Naive thymus-derived CD4-positive, alpha-beta T cell (primary cell): ENCODE data around the gene RYK. TPM values are rescaled to one million over a fixed set of nuclear protein-coding genes. Genes with fewer than 3 reads are reported as not detected.

ENCODE experiments used
- ATAC-seq: fragments of 150-1000 bp; cut with Tn5 transposase; 2 replicates; pipeline ENCODE4 v1.10.0; 2021; ENCODE audit warnings: mild to moderate bottlenecking, moderate library complexity
- CTCF ChIA-PET: fragments of 350-600 bp; sonication (Branson Sonifier 250); formaldehyde crosslinking; loops from one replicate; lab custom pipeline; 2021; ENCODE audit warnings: antibody characterized with exemption; lab: Charles Lee
- POLR2A ChIA-PET: fragments of 350-600 bp; sonication (Branson Sonifier 250); formaldehyde crosslinking; loops from one replicate; lab custom pipeline; 2021; ENCODE audit warnings: antibody characterized with exemption, inconsistent platforms; lab: Charles Lee
- DNase-seq, 9 donors: peaks; one replicate each; pipeline versions ENCODE4 v3.0.0 to v3.0.0-alpha.2; 2020 to 2022; ENCODE audit warnings: mixed read lengths in 1 of 9
- H3K27ac ChIP-seq: one replicate; pipeline ENCODE4 v1.7.0; 2013; ENCODE audit warnings: mild to moderate bottlenecking, low read depth, low read length, moderate library complexity
- H3K27me3 ChIP-seq, 2 donors: one replicate each; pipeline ENCODE4 v1.7.0; 2013; ENCODE audit warnings: low read length in 2 of 2, mild to moderate bottlenecking in 2 of 2, moderate library complexity in 2 of 2; ENCODE audit not compliant: control insufficient read depth in 2 of 2, insufficient read depth in 2 of 2
- H3K36me3 ChIP-seq, 3 experiments: 1 replicate in 2 of 3; 2 replicates in 1 of 3; pipeline ENCODE4 v1.7.0; 2013; ENCODE audit warnings: low read length in 3 of 3, mild to moderate bottlenecking in 3 of 3, moderate library complexity in 1 of 3; ENCODE audit not compliant: insufficient read depth in 3 of 3, control insufficient read depth in 2 of 3
- H3K4me1 ChIP-seq, 2 donors: one replicate each; pipeline ENCODE4 v1.7.0; 2013; ENCODE audit warnings: low read length in 2 of 2, mild to moderate bottlenecking in 2 of 2, moderate library complexity in 1 of 2; ENCODE audit not compliant: control insufficient read depth in 2 of 2, insufficient read depth in 2 of 2
- H3K4me3 ChIP-seq: 2 replicates; pipeline ENCODE4 v1.7.0; 2013; ENCODE audit warnings: mild to moderate bottlenecking, low read length
- H3K9me3 ChIP-seq, 3 experiments: 1 replicate in 2 of 3; 2 replicates in 1 of 3; pipeline ENCODE4 v1.7.0; 2013; ENCODE audit warnings: low read length in 3 of 3; ENCODE audit not compliant: control insufficient read depth in 2 of 3
- H3K27ac Mint-ChIP-seq, 9 donors: one replicate each; pipeline ENCODE4 v1.8.0; 2020 to 2022; ENCODE audit warnings: mixed read lengths in 9 of 9, mild to moderate bottlenecking in 8 of 9, moderate library complexity in 5 of 9, inconsistent platforms in 2 of 9
- H3K27me3 Mint-ChIP-seq, 5 donors: one replicate each; pipeline ENCODE4 v1.8.0; 2021 to 2022; ENCODE audit warnings: mixed read lengths in 5 of 5, mild to moderate bottlenecking in 1 of 5
- H3K36me3 Mint-ChIP-seq, 5 donors: one replicate each; pipeline ENCODE4 v1.8.0; 2020 to 2022; ENCODE audit warnings: mixed read lengths in 5 of 5, mild to moderate bottlenecking in 3 of 5, inconsistent platforms in 1 of 5
- H3K4me1 Mint-ChIP-seq, 7 donors: one replicate each; pipeline ENCODE4 v1.8.0; 2020 to 2022; ENCODE audit warnings: mixed read lengths in 7 of 7, mild to moderate bottlenecking in 3 of 7, inconsistent platforms in 1 of 7
- H3K4me3 Mint-ChIP-seq, 10 donors: one replicate each; pipeline ENCODE4 v1.8.0; 2020 to 2022; ENCODE audit warnings: mild to moderate bottlenecking in 10 of 10, mixed read lengths in 10 of 10, moderate library complexity in 6 of 10, inconsistent platforms in 2 of 10
- H3K9me3 Mint-ChIP-seq, 11 donors: one replicate each; pipeline ENCODE4 v1.8.0; 2020 to 2022; ENCODE audit warnings: mixed read lengths in 11 of 11, mild to moderate bottlenecking in 4 of 11, inconsistent platforms in 1 of 11, moderate library complexity in 1 of 11
- intact Hi-C, 2 donors: fragments of 100-400 bp; cut with micrococcal nuclease; formaldehyde crosslinking; loops; one replicate each; pipeline ENCODE4 v1.15.1; 2023
- polyA plus RNA-seq, 2 donors: library from polyadenylated mRNA; unstranded; fragments of 300-500 nt; fragmentation: Illumina TruSeq; gene quantifications; one replicate each; pipeline ENCODE4 v1.2.3, GENCODE V29; 2021
- total RNA-seq, 6 experiments: library from RNA in 5 of 6; stranded (reverse) in 5 of 6; gene quantifications; 1 replicate in 5 of 6; 2 replicates in 1 of 6; pipeline ENCODE4 v1.2.3 and lab custom pipeline; 2021 to 2026

RYK gene
- total and polyA plus RNA-seq, 7 experiments from 2014 or later, result 6.9 to 53.5 (median 44.8) TPM

- no peak overlapping the region for H3K4me3 ChIP-seq
- H3K36me3 ChIP-seq, result no peaks in the 10 kb centered on the region
- no peak overlapping the region for H3K27ac Mint-ChIP-seq
- no peak overlapping the region for H3K4me3 Mint-ChIP-seq
- ATAC-seq, result peak; percentile 93
- H3K4me1 Mint-ChIP-seq, result peaks cover 0 to 5% (median 0%) of the 10 kb centered on the region in 7 donors
- peaks cover 15 to 18% of the 10 kb centered on the region in 2 donors for H3K4me1 ChIP-seq
- H3K27ac ChIP-seq, result no peak overlapping the region
- ChIA-PET POLR2A (interaction anchor here (1.3 kb wide), 1 partner anchor 44 kb away, joined by 3 read pairs; the partner anchor contains the start of gene RYK), CTCF (no interaction called here)
- no peaks in the 10 kb centered on the region for H3K36me3 Mint-ChIP-seq
- DNase-seq, result peak in 8 of 9 donors; percentile 43 to 69 (median 62)
- peaks cover 0 to 5% (median 0%) of the 10 kb centered on the region in 11 donors for H3K9me3 Mint-ChIP-seq
- H3K27me3 Mint-ChIP-seq, result peaks cover 0 to 44% (median 12%) of the 10 kb centered on the region in 5 donors
- intact Hi-C loops, result loop anchor here (2.0 kb wide), 1 partner anchor 44 kb away; the partner anchor contains the start of gene RYK (in 2 of the 2)
- H3K27me3 ChIP-seq, result no peaks in the 10 kb centered on the region
- H3K9me3 ChIP-seq, result no peaks in the 10 kb centered on the region
Observed at GRCh38 chr3:134294302-134295280, 43.9 kb upstream of the RYK start.

- no peak for DNase-seq
- ChIA-PET CTCF (no interaction called here), POLR2A (no interaction called here)
- Histone ChIP-seq H3K4me1 (peaks cover 15 to 18% of the 10 kb centered on the region in 2 donors), H3K27me3 (no peaks in the 10 kb centered on the region), H3K36me3 (no peaks in the 10 kb centered on the region), H3K4me3 (no peak overlapping the region), H3K27ac (no peak overlapping the region), H3K9me3 (no peaks in the 10 kb centered on the region)
- intact Hi-C loops, result no loop called here
- peaks cover 0 to 44% (median 16%) of the 10 kb centered on the region in 5 donors for H3K27me3 Mint-ChIP-seq
- no peak for ATAC-seq
- H3K4me3 Mint-ChIP-seq, result no peak overlapping the region
- H3K27ac Mint-ChIP-seq, result no peak overlapping the region
- H3K36me3 Mint-ChIP-seq, result no peaks in the 10 kb centered on the region
- peaks cover 0 to 5% (median 0%) of the 10 kb centered on the region in 11 donors for H3K9me3 Mint-ChIP-seq
- peaks cover 0 to 5% (median 0%) of the 10 kb centered on the region in 7 donors for H3K4me1 Mint-ChIP-seq
Observed at GRCh38 chr3:134291319-134292254, 40.9 kb upstream of the RYK start.

- Histone ChIP-seq H3K9me3 (no peaks in the 10 kb centered on the region), H3K27ac (no peak overlapping the region), H3K4me3 (no peak overlapping the region), H3K36me3 (no peaks in the 10 kb centered on the region), H3K27me3 (no peaks in the 10 kb centered on the region), H3K4me1 (no peaks in the 10 kb centered on the region)
- peaks cover 0 to 55% (median 13%) of the 10 kb centered on the region in 5 donors for H3K27me3 Mint-ChIP-seq
- peaks cover 0 to 5% (median 0%) of the 10 kb centered on the region in 7 donors for H3K4me1 Mint-ChIP-seq
- H3K4me3 Mint-ChIP-seq, result no peak overlapping the region
- peaks cover 0 to 1% (median 0%) of the 10 kb centered on the region in 11 donors for H3K9me3 Mint-ChIP-seq
- intact Hi-C loops, result no loop called here
- ATAC-seq (no peak), DNase-seq (no peak)
- CTCF ChIA-PET, result no interaction called here
- H3K36me3 Mint-ChIP-seq, result no peaks in the 10 kb centered on the region
- H3K27ac Mint-ChIP-seq, result no peak overlapping the region
- POLR2A ChIA-PET, result interaction anchor here (0.7 kb wide), 1 partner anchor 481 kb away, joined by 3 read pairs; no protein-coding TSS in a partner anchor
Observed at GRCh38 chr3:134287512-134287911, 36.9 kb upstream of the RYK start.

- ChIA-PET CTCF (interaction anchor here (1.2 kb wide), 1 partner anchor 25 kb away, joined by 3 read pairs; no protein-coding TSS in a partner anchor), POLR2A (no interaction called here)
- no peak for ATAC-seq
- H3K4me1 Mint-ChIP-seq, result peaks cover 0 to 2% (median 0%) of the 10 kb centered on the region in 7 donors
- no peaks in the 10 kb centered on the region for H3K36me3 Mint-ChIP-seq
- H3K27ac Mint-ChIP-seq, result no peak overlapping the region
- Histone ChIP-seq H3K27me3 (no peaks in the 10 kb centered on the region), H3K36me3 (no peaks in the 10 kb centered on the region), H3K9me3 (no peaks in the 10 kb centered on the region), H3K4me1 (no peaks in the 10 kb centered on the region), H3K27ac (no peak overlapping the region), H3K4me3 (no peak overlapping the region)
- H3K27me3 Mint-ChIP-seq, result peaks cover 0 to 60% (median 17%) of the 10 kb centered on the region in 5 donors
- intact Hi-C loops, result no loop called here
- no peak overlapping the region for H3K4me3 Mint-ChIP-seq
- peaks cover 0 to 5% (median 0%) of the 10 kb centered on the region in 11 donors for H3K9me3 Mint-ChIP-seq
- DNase-seq, result no peak
Observed at GRCh38 chr3:134284438-134284837, 33.8 kb upstream of the RYK start.

- no peak for DNase-seq
- Mint-ChIP-seq H3K27me3 (peaks cover 0 to 53% (median 11%) of the 10 kb centered on the region in 5 donors), H3K4me1 (no peaks in the 10 kb centered on the region), H3K36me3 (no peaks in the 10 kb centered on the region), H3K9me3 (peaks cover 0 to 5% (median 0%) of the 10 kb centered on the region in 11 donors), H3K4me3 (no peak overlapping the region), H3K27ac (no peak overlapping the region)
- intact Hi-C loops, result no loop called here
- no peaks in the 10 kb centered on the region for H3K36me3 ChIP-seq
- no peaks in the 10 kb centered on the region for H3K9me3 ChIP-seq
- no peak overlapping the region for H3K27ac ChIP-seq
- no peaks in the 10 kb centered on the region for H3K27me3 ChIP-seq
- H3K4me3 ChIP-seq, result no peak overlapping the region
- POLR2A ChIA-PET, result no interaction called here
- no peaks in the 10 kb centered on the region for H3K4me1 ChIP-seq
- no peak for ATAC-seq
- CTCF ChIA-PET, result interaction anchor here (0.7 kb wide), 1 partner anchor 15 kb away, joined by 3 read pairs; no protein-coding TSS in a partner anchor
Observed at GRCh38 chr3:134282659-134283047, 32.0 kb upstream of the RYK start.
